Cardiac fibroblast (primary cell): ENCODE results near the gene C2orf49.

Experiments
- DNase-seq, 2 donors: peaks; one replicate each; pipeline versions ENCODE4 v3.0.0 to v3.0.0-alpha.2; 2010; ENCODE audit warnings: low read depth in 2 of 2
- H3K4me3 ChIP-seq, 2 donors: replicated peaks in 1 of 2; 1 replicate in 1 of 2; 2 replicates in 1 of 2; pipeline ENCODE4 v1.5.1; 2011; ENCODE audit warnings: low read depth in 2 of 2, low read length in 2 of 2, mild to moderate bottlenecking in 2 of 2, moderate library complexity in 1 of 2
- CTCF ChIP-seq: IDR thresholded peaks from one replicate; pipeline ENCODE4 v1.5.1; 2011; ENCODE audit warnings: low read depth, mild to moderate bottlenecking, low read length, inconsistent platforms

C2orf49 gene

DNA sequence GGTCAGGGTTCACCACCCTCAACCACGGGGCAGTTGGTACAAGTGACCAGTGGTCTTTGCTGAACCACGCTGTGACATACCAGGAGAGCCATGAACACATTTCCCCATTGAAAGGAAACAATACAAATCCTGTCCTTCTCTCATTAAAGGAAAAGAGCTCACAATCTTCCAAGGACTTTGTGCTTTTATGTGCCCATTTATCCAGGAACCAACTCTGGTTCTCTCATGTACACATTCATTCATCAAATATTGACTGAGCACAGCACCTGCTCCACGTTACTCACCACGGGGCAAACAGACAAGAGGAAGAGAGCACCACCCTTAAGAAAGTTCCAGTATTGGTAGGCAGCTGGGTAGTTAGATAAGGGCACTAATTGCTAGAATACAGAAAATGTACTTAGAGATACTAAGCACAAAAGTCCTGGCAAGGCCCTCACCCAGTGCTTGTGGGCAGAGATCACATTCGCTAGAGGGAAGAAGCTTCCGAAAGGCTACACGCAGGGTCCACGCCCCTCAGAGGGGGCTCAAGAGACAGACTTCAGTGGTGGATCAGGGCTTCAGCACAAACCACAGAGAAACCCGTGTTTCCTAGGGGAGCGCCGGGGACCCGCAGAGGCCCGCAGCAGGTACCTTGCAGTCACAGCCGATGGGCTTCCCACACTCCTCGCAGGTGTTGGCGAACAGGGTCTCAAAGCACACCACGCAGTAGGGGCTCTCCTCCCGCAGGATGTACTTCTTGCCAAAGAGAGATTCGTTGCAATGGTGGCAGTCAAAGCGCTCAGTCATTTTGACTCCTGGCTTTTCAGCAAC is 48.6 kb downstream of the C2orf49 start:
- H3K4me3 ChIP-seq: no peak overlapping the region
- TF ChIP-seq CTCF: no peak
- DNase-seq: no peak

DNA sequence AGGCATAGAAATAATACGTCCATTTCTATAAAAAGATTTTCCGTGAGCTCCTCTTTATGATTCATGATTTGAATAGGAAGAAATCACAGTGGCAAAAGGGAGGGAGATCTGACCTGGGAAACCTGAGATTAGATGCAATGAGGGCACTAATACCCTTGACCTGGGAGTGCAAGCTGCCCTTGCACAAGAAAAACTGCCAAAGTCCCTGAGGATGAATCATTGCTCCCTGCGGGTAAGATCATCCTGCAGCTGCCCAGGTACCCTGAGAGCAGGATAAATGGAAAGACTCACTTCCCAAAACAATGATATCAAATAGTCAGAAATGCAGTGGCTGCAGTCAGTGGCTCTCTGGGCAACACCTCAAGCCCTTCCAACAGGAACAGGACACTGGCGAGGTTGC is 49.9 kb downstream of the C2orf49 start:
- no peak for TF ChIP-seq CTCF
- DNase-seq: peak in 1 of 2 donors; percentile 45
- H3K4me3 ChIP-seq: no peak overlapping the region

GRCh38 chr2:105388971-105389381 is 51.6 kb downstream of the C2orf49 start:
- no peak for TF ChIP-seq CTCF
- no peak overlapping the region for H3K4me3 ChIP-seq
- DNase-seq: peak; percentile 94 to 96

DNA sequence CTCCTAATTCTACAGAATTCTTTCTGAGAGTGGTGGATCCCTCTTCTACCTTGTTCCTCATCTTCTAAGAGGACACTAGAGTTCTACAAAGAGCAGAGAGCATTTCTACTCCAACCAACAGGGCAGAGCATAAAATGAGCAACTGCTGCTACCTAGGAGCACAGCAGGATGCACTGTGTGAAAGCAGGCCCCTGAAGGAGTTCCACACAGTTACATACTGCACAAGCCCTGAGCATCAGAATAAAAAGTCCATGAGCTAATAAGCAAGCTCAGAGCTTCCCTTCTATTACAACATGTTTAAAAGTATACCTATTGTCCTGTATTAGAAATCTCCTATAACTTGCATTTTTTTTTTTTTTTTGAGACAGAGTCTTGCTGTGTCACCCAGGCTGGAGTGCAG is 53.1 kb downstream of the C2orf49 start:
- no peak overlapping the region for H3K4me3 ChIP-seq
- TF ChIP-seq CTCF: no peak
- DNase-seq: peak in 1 of 2 donors; percentile 36

- TF ChIP-seq CTCF: no peak
- peak in 1 of 2 donors; percentile 82 for DNase-seq
- H3K4me3 ChIP-seq: peak overlapping the region in 1 of 2 donors; percentile 2
Observed at GRCh38 chr2:105391058-105391627, 53.8 kb downstream of the C2orf49 start.

- TF ChIP-seq CTCF: no peak
- DNase-seq: peak in 1 of 2 donors; percentile 40
- H3K4me3 ChIP-seq: no peak overlapping the region
Observed at GRCh38 chr2:105391763-105392662, 54.7 kb downstream of the C2orf49 start.
